Activated naive CD4-positive, alpha-beta T cell treated with anti-CD3 and anti-CD28 coated beads, Interleukin-2, amount 50 U/mL, for 72 hours (primary cell): Measurements from ENCODE around the gene KIF21A. TPM values are rescaled to one million over a fixed set of nuclear protein-coding genes. Genes with fewer than 3 reads are reported as not detected.

Experiments
- ATAC-seq, 2 donors: fragments of 150-1000 bp; cut with Tn5 transposase; 2 replicates each; pipeline ENCODE4 v1.10.0; 2021; ENCODE audit warnings: mild to moderate bottlenecking in 2 of 2, moderate library complexity in 2 of 2
- DNase-seq, 2 donors: peaks; one replicate each; pipeline ENCODE4 v3.0.0; 2021 to 2022; ENCODE audit warnings: low spot score in 2 of 2
- H3K27ac Mint-ChIP-seq, 2 donors: one replicate each; pipeline ENCODE4 v1.8.0; 2022; ENCODE audit warnings: mild to moderate bottlenecking in 2 of 2, mixed read lengths in 2 of 2
- H3K36me3 Mint-ChIP-seq, 2 donors: one replicate each; pipeline ENCODE4 v1.8.0; 2022; ENCODE audit warnings: mixed read lengths in 2 of 2
- H3K9me3 Mint-ChIP-seq, 2 donors: one replicate each; pipeline ENCODE4 v1.8.0; 2022; ENCODE audit warnings: mixed read lengths in 2 of 2
- total RNA-seq, 2 donors: library from RNA; stranded (reverse); gene quantifications; one replicate each; pipeline ENCODE4 v1.2.3, GENCODE V29; 2022

Gene KIF21A
- total RNA-seq, 2 donors from 2014 or later: 16.1 to 16.8 TPM

DNA sequence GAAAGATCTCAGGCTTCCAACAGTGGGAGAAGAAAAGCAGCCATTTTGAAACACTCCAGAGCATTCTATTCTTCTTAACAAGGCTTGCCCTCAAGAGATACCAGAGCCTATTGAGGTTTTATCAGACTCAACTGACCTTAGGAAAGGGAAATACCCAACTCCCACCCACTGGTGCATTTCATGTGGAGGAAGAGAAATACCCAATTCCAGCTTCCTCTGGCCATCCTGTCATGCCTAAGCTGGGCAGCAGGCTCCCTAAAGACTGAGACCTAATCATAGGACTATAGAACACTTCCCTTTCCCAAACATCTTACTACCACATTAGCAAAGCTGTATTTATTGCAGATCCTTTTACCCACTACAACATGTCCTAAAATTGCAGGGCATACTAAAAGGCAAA, 164.5 kb downstream of the KIF21A start:
- ATAC-seq (no peak), DNase-seq (no peak)
- H3K9me3 Mint-ChIP-seq: no peaks in the 10 kb centered on the region
- H3K36me3 Mint-ChIP-seq: no peaks in the 10 kb centered on the region
- H3K27ac Mint-ChIP-seq: no peak overlapping the region

DNA sequence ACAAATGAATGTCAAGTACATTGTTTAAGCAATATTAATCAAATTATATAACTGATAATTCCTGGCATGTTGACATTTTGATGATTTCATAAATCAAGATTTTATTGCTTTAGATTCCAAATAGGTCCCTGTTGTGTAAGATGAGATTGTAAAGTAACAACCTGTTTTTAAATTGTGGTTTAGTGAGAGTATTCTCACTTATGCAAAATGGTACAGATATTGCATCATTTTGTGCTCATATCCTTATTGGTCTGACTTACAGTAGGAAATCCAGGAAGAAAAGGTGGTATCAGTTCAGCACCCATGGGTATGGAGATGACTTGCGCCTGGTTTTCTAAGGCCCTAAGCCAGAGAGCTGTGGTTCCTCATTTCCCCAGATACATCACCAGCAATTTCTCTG, 165.5 kb downstream of the KIF21A start:
- Mint-ChIP-seq H3K27ac (no peak overlapping the region), H3K9me3 (no peaks in the 10 kb centered on the region), H3K36me3 (no peaks in the 10 kb centered on the region)
- ATAC-seq (peak; percentile 26 to 72), DNase-seq (no peak)

DNA sequence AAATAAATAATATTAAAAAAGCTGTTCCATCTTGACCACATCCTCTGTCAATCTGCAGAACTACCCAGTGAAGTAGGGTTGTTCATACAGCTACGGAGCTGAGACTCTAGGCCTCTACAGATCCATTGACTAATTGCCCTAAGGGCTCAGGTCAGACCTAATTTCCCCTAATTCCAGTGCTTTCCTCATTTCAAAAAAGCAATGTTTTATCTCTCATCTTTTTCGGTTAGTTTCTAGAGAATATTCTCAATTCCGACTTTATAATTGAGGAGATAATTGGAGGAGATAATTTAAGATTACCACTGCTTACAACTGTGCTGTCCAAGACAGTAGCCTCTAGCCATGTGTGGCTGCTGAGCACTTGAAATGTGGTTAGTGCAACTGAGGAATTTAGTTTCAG, 167.1 kb downstream of the KIF21A start:
- no peak for ATAC-seq
- no peak overlapping the region for H3K27ac Mint-ChIP-seq
- H3K36me3 Mint-ChIP-seq: no peaks in the 10 kb centered on the region

DNA sequence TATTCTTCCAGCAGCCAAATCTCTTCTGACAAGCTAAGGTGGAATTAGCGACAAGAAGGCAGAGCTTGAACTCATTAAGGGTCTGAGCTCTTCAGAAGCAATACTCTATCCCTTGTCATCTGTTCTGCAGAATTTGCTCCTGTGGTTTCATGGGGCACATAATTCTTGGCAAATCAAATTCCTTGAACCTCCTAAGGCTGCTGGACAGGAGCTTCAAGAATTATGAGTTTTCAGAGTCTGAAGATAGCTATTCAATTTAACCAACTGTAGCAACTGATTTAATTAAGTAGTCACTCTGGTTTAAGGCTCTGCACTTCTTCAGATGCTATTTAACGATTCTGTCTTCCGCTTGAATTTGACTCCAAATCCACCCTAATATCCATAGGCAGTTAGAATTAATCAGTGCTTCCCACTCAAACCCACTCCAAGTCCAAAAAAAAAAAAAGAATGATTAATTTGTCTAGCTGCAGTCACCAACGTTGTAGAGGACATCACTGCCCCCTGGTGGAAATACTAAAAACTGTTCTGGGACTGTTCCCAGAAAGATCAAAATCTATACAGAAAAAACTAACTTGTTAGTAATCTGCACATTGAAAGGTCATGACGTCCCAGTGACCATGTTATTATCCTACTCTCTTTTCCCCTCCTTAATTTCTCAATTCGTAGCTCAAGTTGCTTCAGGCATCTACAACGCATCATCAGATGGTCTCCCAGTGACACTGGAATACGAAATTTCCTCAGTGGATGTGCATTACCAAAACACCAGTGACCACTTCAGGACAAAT, 169.9 kb downstream of the KIF21A start:
- DNase-seq: peak in 1 of 2 donors; percentile 34
- no peak for ATAC-seq
- no peaks in the 10 kb centered on the region for H3K36me3 Mint-ChIP-seq
- H3K9me3 Mint-ChIP-seq: no peaks in the 10 kb centered on the region
- no peak overlapping the region for H3K27ac Mint-ChIP-seq

More for the DNA sequence above, 167.1 kb downstream of the KIF21A start:
- no peak for DNase-seq
- H3K9me3 Mint-ChIP-seq: no peaks in the 10 kb centered on the region

DNA sequence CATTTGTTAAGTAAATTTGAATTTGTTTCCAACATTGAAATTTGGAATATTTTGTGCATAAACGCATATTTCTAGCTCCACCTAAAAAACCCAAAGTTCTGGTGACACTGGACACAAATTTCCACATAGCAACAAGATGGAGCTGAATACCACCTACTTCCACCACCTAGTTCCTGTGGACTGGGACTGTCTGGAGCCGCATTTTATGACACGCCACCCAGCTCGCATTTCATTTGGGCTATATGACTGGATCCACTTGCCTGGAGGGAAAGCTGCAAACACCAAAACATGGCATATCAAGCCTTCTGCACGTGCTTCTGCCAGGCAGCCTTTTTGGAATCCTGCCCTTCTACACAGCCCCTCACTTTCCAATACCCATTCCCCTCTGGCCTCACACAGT, 173.4 kb downstream of the KIF21A start:
- no peak for ATAC-seq
- no peak overlapping the region for H3K27ac Mint-ChIP-seq
- no peak for DNase-seq
- H3K9me3 Mint-ChIP-seq: no peaks in the 10 kb centered on the region
- H3K36me3 Mint-ChIP-seq: no peaks in the 10 kb centered on the region

DNA sequence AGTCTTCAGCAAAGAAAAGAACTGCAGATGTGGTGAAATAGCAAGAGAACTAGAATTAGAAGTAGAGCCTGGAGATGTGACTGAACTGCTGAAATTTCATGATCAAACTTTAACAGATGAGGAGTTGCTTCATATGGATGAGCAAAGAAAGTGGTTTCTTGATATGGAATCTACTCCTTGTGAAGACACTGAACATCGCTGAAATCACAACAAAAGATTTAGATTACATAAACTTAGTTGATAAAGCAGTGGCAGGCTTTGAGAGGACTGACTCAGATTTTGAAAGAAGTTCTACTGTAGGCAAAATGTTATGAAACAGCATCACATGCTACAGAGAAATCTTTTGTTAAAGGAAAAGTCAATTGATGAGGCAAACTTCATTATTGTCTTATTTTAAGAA, 175.0 kb downstream of the KIF21A start:
- Mint-ChIP-seq H3K36me3 (no peaks in the 10 kb centered on the region), H3K9me3 (no peaks in the 10 kb centered on the region), H3K27ac (no peak overlapping the region)
- DNase-seq: no peak
- ATAC-seq: no peak

DNA sequence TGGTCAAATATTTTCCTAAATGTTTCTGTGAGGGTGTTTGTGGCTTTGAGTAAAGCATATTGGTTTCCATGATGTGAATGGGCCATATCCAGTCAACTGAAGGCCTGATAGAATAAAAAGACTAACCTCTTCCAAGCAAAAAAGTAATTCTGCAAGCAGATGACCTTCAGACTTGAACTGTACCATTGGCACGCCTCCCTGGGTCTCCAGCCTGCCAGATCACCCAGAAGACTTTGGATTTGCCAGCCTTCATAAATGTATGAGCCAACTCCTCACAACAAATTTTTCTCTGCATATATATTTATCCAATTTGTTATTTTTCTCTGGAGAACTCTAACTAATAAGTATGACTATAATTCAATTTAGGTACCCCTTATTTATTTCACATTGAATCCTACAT, 190.3 kb downstream of the KIF21A start:
- Mint-ChIP-seq H3K9me3 (no peaks in the 10 kb centered on the region), H3K27ac (no peak overlapping the region), H3K36me3 (no peaks in the 10 kb centered on the region)
- no peak for DNase-seq
- ATAC-seq: no peak

Other genes with a start within 250 kb of the KIF21A start
- 1 to 10 TPM; 5.9 to 7.3 TPM for gene ABCD2, start 176.7 kb upstream of the KIF21A start, total RNA-seq